Panc1 (cell line): ENCODE measurements around the gene KLHL11. TPM values are rescaled to one million over a fixed set of nuclear protein-coding genes. Genes with fewer than 3 reads are reported as not detected.

ENCODE experiments used
- ATAC-seq: fragments of 200-7000 bp; cut with Tn5 transposase; 2 replicates; pipeline ENCODE4 v1.9.1; 2020; ENCODE audit warnings: mild to moderate bottlenecking, moderate library complexity
- BruUV-seq: library from RNA; stranded (reverse); fragments of 400-500 nt; replicated peaks from 2 replicates; lab custom pipeline; 2021; lab: Mats Ljungman, UMichigan
- CTCF ChIA-PET: fragments of 300-600 bp; sonication (Branson Sonifier 250); formaldehyde crosslinking; loops from one replicate; lab custom pipeline; 2022; ENCODE audit warnings: antibody characterized with exemption; lab: Charles Lee
- POLR2A ChIA-PET: fragments of 300-600 bp; sonication (Branson Sonifier 250); formaldehyde crosslinking; loops from one replicate; lab custom pipeline; 2022; ENCODE audit warnings: antibody characterized with exemption; lab: Charles Lee
- DNase-seq: peaks from one replicate; pipeline ENCODE4 v3.0.0-alpha.2; 2010; ENCODE audit warnings: low read depth, low spot score
- H3K27ac ChIP-seq: 2 replicates; pipeline ENCODE4 v1.5.1; 2011; ENCODE audit warnings: mild to moderate bottlenecking, low read length, inconsistent platforms
- H3K27me3 ChIP-seq: fragments of 200-500 bp; sonication (Bioruptor generic); 2 replicates; pipeline ENCODE4 v1.6.0; 2014; ENCODE audit warnings: low read length, inconsistent platforms; ENCODE audit not compliant: control insufficient read depth, insufficient read depth
- H3K36me3 ChIP-seq: fragments of 200-500 bp; sonication (Bioruptor generic); 2 replicates; pipeline ENCODE4 v1.5.1; 2014; ENCODE audit warnings: inconsistent platforms, mild to moderate bottlenecking, low read length, moderate library complexity; ENCODE audit not compliant: control insufficient read depth, insufficient read depth
- H3K4me1 ChIP-seq: 2 replicates; pipeline ENCODE4 v1.5.1; 2011; ENCODE audit warnings: inconsistent platforms, mild to moderate bottlenecking, low read length, moderate library complexity; ENCODE audit not compliant: control insufficient read depth, insufficient read depth
- H3K4me3 ChIP-seq, 2 experiments: 2 replicates each; pipeline ENCODE4 v1.5.1; 2011 to 2012; ENCODE audit warnings: low read depth in 2 of 2, low read length in 2 of 2, mild to moderate bottlenecking in 2 of 2, inconsistent platforms in 1 of 2, moderate library complexity in 1 of 2
- H3K9me3 ChIP-seq: fragments of 200-500 bp; sonication (Bioruptor generic); 2 replicates; pipeline ENCODE4 v1.5.1; 2014; ENCODE audit warnings: low read depth, mild to moderate bottlenecking, inconsistent platforms, low read length, moderate library complexity; ENCODE audit not compliant: control insufficient read depth, insufficient read depth
- POLR2AphosphoS5 ChIP-seq: IDR thresholded peaks from 2 replicates; pipeline ENCODE4 v1.6.1; 2012; ENCODE audit warnings: mild to moderate bottlenecking, low read depth, low read length, moderate library complexity
- SIN3A ChIP-seq: IDR thresholded peaks from 2 replicates; pipeline ENCODE4 v1.6.1; 2012; ENCODE audit warnings: low read depth, mild to moderate bottlenecking, low read length, moderate library complexity, borderline replicate concordance; ENCODE audit not compliant: insufficient read depth
- TCF7L2 ChIP-seq: IDR thresholded peaks from 2 replicates; pipeline ENCODE4 v1.6.1; 2011; ENCODE audit warnings: mild to moderate bottlenecking, low read depth, low read length, inconsistent platforms
- in situ Hi-C: cut with HindIII; loops from 2 replicates; pipeline ENCODE4 v1.10.0; 2016; ENCODE audit warnings: low sequenced_read_pairs, low pct_unique_long_range_greater_than_20kb
- intact Hi-C: fragments of 100-400 bp; cut with micrococcal nuclease; formaldehyde crosslinking; loops from one replicate; pipeline ENCODE4 v1.10.0; 2022; ENCODE audit not compliant: unreplicated experiment
- total RNA-seq: library from RNA; stranded (reverse); gene quantifications from one replicate; pipeline ENCODE4 v1.2.1, GENCODE V29; 2021; ENCODE audit not compliant: unreplicated experiment
- TF ChIP-seq, protein P1 (sequence below), 2 experiments: IDR thresholded peaks; 2 replicates each; pipeline ENCODE4 v1.6.1; 2011 to 2012; ENCODE audit warnings: low read depth in 2 of 2, control low read depth in 1 of 2, low read length in 1 of 2, mild to moderate bottlenecking in 1 of 2, moderate library complexity in 1 of 2; ENCODE audit not compliant: insufficient read depth in 1 of 2
- TF ChIP-seq, protein P2 (sequence below): fragments of 450-650 bp; IDR thresholded peaks from 2 replicates; pipeline ENCODE4 v1.5.1; 2017; ENCODE audit warnings: mild to moderate bottlenecking

The KLHL11 gene
- total RNA-seq, 1 experiment from 2014 or later = 12.5 TPM

DNA sequence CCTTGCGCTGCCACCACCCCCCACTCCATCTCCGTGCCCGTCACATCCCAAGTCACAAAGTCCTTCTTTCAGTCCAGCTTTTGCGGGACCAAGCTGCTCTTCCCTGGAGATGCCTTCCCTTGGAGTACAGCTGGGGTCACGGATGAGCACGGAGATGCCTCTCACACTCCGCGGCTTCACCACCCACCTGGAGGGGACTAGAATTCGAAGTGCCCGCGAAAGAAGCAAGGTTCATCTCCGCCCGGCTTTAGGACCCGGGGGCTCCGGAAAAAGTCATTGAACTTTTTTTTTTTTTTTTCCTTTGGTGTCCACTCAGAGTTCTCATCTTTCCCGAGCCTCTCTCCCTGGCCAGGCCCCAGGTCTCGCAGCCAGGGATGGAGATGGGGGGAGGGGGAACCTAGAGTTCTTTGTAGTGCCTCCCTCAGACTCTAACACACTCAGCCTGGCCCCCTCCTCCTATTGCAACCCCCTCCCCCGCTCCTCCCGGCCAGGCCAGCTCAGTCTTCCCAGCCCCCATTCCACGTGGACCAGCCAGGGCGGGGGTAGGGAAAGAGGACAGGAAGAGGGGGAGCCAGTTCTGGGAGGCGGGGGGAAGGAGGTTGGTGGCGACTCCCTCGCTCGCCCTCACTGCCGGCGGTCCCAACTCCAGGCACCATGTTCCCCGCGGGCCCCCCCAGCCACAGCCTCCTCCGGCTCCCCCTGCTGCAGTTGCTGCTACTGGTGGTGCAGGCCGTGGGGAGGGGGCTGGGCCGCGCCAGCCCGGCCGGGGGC is 52.7 kb downstream of the KLHL11 start, which contains the start of gene FKBP10:
TSS of gene FKBP10 (plus strand) at position 624 of the 771 bp plus-strand sequence. CDS start at position 655, 31 bp downstream.
- BruUV-seq = no TSS peak
- POLR2A ChIA-PET = interaction anchor here (0.5 to 0.7 kb wide), 5 partner anchors 8 to 1613 kb away, joined by 3 to 14 read pairs (median 5); no protein-coding TSS in a partner anchor
- intact Hi-C loops (no loop called here), in situ Hi-C loops (no loop called here)
- TF ChIP-seq, protein P1, sequence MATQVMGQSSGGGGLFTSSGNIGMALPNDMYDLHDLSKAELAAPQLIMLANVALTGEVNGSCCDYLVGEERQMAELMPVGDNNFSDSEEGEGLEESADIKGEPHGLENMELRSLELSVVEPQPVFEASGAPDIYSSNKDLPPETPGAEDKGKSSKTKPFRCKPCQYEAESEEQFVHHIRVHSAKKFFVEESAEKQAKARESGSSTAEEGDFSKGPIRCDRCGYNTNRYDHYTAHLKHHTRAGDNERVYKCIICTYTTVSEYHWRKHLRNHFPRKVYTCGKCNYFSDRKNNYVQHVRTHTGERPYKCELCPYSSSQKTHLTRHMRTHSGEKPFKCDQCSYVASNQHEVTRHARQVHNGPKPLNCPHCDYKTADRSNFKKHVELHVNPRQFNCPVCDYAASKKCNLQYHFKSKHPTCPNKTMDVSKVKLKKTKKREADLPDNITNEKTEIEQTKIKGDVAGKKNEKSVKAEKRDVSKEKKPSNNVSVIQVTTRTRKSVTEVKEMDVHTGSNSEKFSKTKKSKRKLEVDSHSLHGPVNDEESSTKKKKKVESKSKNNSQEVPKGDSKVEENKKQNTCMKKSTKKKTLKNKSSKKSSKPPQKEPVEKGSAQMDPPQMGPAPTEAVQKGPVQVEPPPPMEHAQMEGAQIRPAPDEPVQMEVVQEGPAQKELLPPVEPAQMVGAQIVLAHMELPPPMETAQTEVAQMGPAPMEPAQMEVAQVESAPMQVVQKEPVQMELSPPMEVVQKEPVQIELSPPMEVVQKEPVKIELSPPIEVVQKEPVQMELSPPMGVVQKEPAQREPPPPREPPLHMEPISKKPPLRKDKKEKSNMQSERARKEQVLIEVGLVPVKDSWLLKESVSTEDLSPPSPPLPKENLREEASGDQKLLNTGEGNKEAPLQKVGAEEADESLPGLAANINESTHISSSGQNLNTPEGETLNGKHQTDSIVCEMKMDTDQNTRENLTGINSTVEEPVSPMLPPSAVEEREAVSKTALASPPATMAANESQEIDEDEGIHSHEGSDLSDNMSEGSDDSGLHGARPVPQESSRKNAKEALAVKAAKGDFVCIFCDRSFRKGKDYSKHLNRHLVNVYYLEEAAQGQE (IDR thresholded peaks at IDR 0.05; ENCODE audit: insufficient read depth in 1 of 2, low read depth in 2 of 2, low read length in 1 of 2) = no peak
- peak; percentile 70; the same call in 1 of the 2 replicates for TF ChIP-seq TCF7L2
- TF ChIP-seq SIN3A = peak; percentile 66; the same call in 1 of the 2 replicates
- peak; percentile 51 for DNase-seq
- no peaks in the 10 kb centered on the region for H3K9me3 ChIP-seq
- peak; percentile 72 for ATAC-seq
- H3K36me3 ChIP-seq = no peaks in the 10 kb centered on the region; the same call in 1 of the 2 replicates
- H3K4me3 ChIP-seq = peak within 1 kb of the TSS; percentile 74 to 80
- H3K4me1 ChIP-seq = peaks cover 25% of the 10 kb centered on the region
- peak within 1 kb of the TSS; percentile 99 for H3K27ac ChIP-seq
- no peaks in the 10 kb centered on the region for H3K27me3 ChIP-seq
- CTCF ChIA-PET = interaction anchor here (0.6 to 3.3 kb wide), 3 partner anchors 12 to 75 kb away, joined by 3 to 12 read pairs (median 3); no protein-coding TSS in a partner anchor

DNA sequence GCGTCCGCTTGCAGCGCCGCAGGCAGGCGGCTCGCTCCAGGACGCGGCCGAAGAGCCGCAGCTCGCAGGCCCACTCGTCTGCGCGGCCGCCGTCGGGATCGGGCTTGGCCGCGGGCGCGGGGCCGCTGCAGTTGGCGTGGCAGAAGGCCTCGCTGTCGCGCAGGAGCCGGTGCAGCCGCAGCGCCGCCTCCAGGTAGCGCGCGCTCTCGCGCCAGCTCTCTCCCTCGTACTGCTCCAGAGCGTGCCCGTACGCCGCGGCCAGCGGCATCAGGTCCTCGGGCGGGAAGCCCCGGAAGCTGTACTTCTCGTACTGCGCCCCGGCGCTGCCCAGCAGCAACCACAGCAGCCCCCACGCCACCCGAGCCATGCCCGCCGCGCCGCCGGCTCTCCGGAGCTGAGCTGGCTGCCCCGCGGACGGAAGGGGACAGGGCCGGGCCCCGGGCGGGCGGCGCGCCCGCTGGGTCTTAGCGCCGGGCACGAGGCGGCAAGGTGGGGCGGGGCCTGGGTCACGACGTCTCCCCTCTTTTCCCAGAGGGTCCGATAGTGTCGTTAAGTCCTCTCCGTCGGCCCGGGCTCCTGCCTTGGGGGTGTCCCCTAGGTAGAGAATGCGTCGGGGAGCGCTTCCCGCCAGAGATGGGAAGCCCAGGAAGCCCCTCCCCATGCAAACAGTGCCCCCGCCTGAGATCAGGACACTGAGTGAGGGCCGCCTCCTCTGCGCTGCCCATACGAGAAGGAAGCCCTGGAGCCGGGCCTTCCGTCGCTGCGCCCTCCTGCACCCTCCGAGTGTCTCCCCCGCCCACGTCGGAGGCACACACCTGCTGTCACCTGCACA is 53.5 kb downstream of the KLHL11 start, which contains the start of gene P3H4:
TSS of gene P3H4 (minus strand) at position 401 of the 832 bp plus-strand sequence. CDS start at position 367, 34 bp downstream.
- intact Hi-C loops = no loop called here
- no peaks in the 10 kb centered on the region; the same call in 1 of the 2 replicates for H3K36me3 ChIP-seq
- H3K4me1 ChIP-seq = peaks cover 25% of the 10 kb centered on the region
- peak within 1 kb of the TSS; percentile 99 for H3K27ac ChIP-seq
- H3K27me3 ChIP-seq = no peaks in the 10 kb centered on the region
- peak within 1 kb of the TSS; percentile 74 to 80 for H3K4me3 ChIP-seq
- H3K9me3 ChIP-seq = no peaks in the 10 kb centered on the region
- TSS peak; percentile 78 for BruUV-seq
- CTCF ChIA-PET = interaction anchor here (0.5 to 3.3 kb wide), 4 partner anchors 11 to 74 kb away, joined by 3 to 12 read pairs (median 3); no protein-coding TSS in a partner anchor
- ATAC-seq (peak; percentile 87), DNase-seq (peak; percentile 47)
- TF ChIP-seq, protein P1 (IDR thresholded peaks at IDR 0.05; ENCODE audit: insufficient read depth in 1 of 2, low read depth in 2 of 2, low read length in 1 of 2) = peak in 1 of 2 experiments; percentile 62; a peak in 2 of 4 replicates
- peak; percentile 34; the same call in 1 of the 2 replicates for TF ChIP-seq TCF7L2
- TF ChIP-seq SIN3A = peak; percentile 75; the same call in 1 of the 2 replicates
- peak; percentile 46; the same call in 1 of the 2 replicates for TF ChIP-seq POLR2AphosphoS5
- TF ChIP-seq, protein P2, sequence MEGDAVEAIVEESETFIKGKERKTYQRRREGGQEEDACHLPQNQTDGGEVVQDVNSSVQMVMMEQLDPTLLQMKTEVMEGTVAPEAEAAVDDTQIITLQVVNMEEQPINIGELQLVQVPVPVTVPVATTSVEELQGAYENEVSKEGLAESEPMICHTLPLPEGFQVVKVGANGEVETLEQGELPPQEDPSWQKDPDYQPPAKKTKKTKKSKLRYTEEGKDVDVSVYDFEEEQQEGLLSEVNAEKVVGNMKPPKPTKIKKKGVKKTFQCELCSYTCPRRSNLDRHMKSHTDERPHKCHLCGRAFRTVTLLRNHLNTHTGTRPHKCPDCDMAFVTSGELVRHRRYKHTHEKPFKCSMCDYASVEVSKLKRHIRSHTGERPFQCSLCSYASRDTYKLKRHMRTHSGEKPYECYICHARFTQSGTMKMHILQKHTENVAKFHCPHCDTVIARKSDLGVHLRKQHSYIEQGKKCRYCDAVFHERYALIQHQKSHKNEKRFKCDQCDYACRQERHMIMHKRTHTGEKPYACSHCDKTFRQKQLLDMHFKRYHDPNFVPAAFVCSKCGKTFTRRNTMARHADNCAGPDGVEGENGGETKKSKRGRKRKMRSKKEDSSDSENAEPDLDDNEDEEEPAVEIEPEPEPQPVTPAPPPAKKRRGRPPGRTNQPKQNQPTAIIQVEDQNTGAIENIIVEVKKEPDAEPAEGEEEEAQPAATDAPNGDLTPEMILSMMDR = peak; percentile 91
- POLR2A ChIA-PET = interaction anchor here (0.5 to 0.7 kb wide), 5 partner anchors 9 to 1612 kb away, joined by 4 to 14 read pairs (median 4); no protein-coding TSS in a partner anchor
- in situ Hi-C loops = no loop called here
